Measurements from ENCODE around the gene HMCES.
A peak's percentile ranks its signal among the peaks of the same experiment; 100 is the strongest.

Gene HMCES

GRCh38 chr3:129316248-129317013 lies 37.8 kb downstream of the HMCES start:
- Histone ChIP-seq H3K27me3 (ENCODE audit: insufficient read depth, low read length) (no peaks in the 10 kb centered on the region), H3K9ac (ENCODE audit: low read depth, low read length) (peak overlapping the region; percentile 80; the same call in 1 of the 2 replicates), H3K9me3 (ENCODE audit: insufficient read depth, low read depth, low read length) (no peaks in the 10 kb centered on the region), H3K4me1 (ENCODE audit: insufficient read depth, low read length) (peaks cover 4% of the 10 kb centered on the region; the same call in 1 of the 2 replicates), H3K27ac (ENCODE audit: low read length) (peak overlapping the region; percentile 15), H3K36me3 (ENCODE audit: insufficient read depth, low read depth, low read length) (peaks cover 17% of the 10 kb centered on the region), H3K4me3 (ENCODE audit: low read length) (peak overlapping the region; percentile 82)

GRCh38 chr3:129317014-129317771 lies 38.5 kb downstream of the HMCES start:
- H3K4me1 ChIP-seq (ENCODE audit: insufficient read depth, low read length): peaks cover 4% of the 10 kb centered on the region; the same call in 1 of the 2 replicates
- H3K4me3 ChIP-seq (ENCODE audit: low read length): peak overlapping the region; percentile 82
- H3K27me3 ChIP-seq (ENCODE audit: insufficient read depth, low read length): no peaks in the 10 kb centered on the region
- peaks cover 17% of the 10 kb centered on the region for H3K36me3 ChIP-seq (ENCODE audit: insufficient read depth, low read depth, low read length)
- no peaks in the 10 kb centered on the region for H3K9me3 ChIP-seq (ENCODE audit: insufficient read depth, low read depth, low read length)
- H3K9ac ChIP-seq (ENCODE audit: low read depth, low read length): peak overlapping the region; percentile 80; the same call in 1 of the 2 replicates
- peak overlapping the region; percentile 15 for H3K27ac ChIP-seq (ENCODE audit: low read length)

GRCh38 chr3:129317848-129318247 lies 39.2 kb downstream of the HMCES start:
- Histone ChIP-seq H3K4me1 (ENCODE audit: insufficient read depth, low read length) (peaks cover 4% of the 10 kb centered on the region; the same call in 1 of the 2 replicates), H3K9me3 (ENCODE audit: insufficient read depth, low read depth, low read length) (no peaks in the 10 kb centered on the region), H3K4me3 (ENCODE audit: low read length) (no peak overlapping the region), H3K9ac (ENCODE audit: low read depth, low read length) (no peak overlapping the region), H3K27ac (ENCODE audit: low read length) (no peak overlapping the region), H3K27me3 (ENCODE audit: insufficient read depth, low read length) (no peaks in the 10 kb centered on the region), H3K36me3 (ENCODE audit: insufficient read depth, low read depth, low read length) (peaks cover 17% of the 10 kb centered on the region)

- Histone ChIP-seq H3K9me3 (ENCODE audit: insufficient read depth, low read depth, low read length) (no peaks in the 10 kb centered on the region), H3K4me1 (ENCODE audit: insufficient read depth, low read length) (peaks cover 4% of the 10 kb centered on the region; the same call in 1 of the 2 replicates), H3K9ac (ENCODE audit: low read depth, low read length) (no peak overlapping the region)
Observed at GRCh38 chr3:129318921-129319320, 40.3 kb downstream of the HMCES start.

GRCh38 chr3:129320261-129320660 lies 41.6 kb downstream of the HMCES start:
- Histone ChIP-seq H3K27ac (ENCODE audit: low read length) (no peak overlapping the region), H3K27me3 (ENCODE audit: insufficient read depth, low read length) (no peaks in the 10 kb centered on the region), H3K9me3 (ENCODE audit: insufficient read depth, low read depth, low read length) (no peaks in the 10 kb centered on the region), H3K9ac (ENCODE audit: low read depth, low read length) (no peak overlapping the region), H3K36me3 (ENCODE audit: insufficient read depth, low read depth, low read length) (peaks cover 21% of the 10 kb centered on the region), H3K4me3 (ENCODE audit: low read length) (no peak overlapping the region), H3K4me1 (ENCODE audit: insufficient read depth, low read length) (no peaks in the 10 kb centered on the region)

More at GRCh38 chr3:129318921-129319320, 40.3 kb downstream of the HMCES start:
- Histone ChIP-seq H3K36me3 (ENCODE audit: insufficient read depth, low read depth, low read length) (peaks cover 21% of the 10 kb centered on the region), H3K27me3 (ENCODE audit: insufficient read depth, low read length) (no peaks in the 10 kb centered on the region), H3K4me3 (ENCODE audit: low read length) (no peak overlapping the region), H3K27ac (ENCODE audit: low read length) (no peak overlapping the region)

- no peaks in the 10 kb centered on the region for H3K4me1 ChIP-seq (ENCODE audit: insufficient read depth, low read length)
- H3K36me3 ChIP-seq (ENCODE audit: insufficient read depth, low read depth, low read length): peaks cover 21% of the 10 kb centered on the region
- no peaks in the 10 kb centered on the region for H3K27me3 ChIP-seq (ENCODE audit: insufficient read depth, low read length)
- H3K4me3 ChIP-seq (ENCODE audit: low read length): no peak overlapping the region
- no peaks in the 10 kb centered on the region for H3K9me3 ChIP-seq (ENCODE audit: insufficient read depth, low read depth, low read length)
- H3K27ac ChIP-seq (ENCODE audit: low read length): no peak overlapping the region
- no peak overlapping the region for H3K9ac ChIP-seq (ENCODE audit: low read depth, low read length)
Observed at GRCh38 chr3:129320825-129321487, 42.3 kb downstream of the HMCES start.

- H3K27me3 ChIP-seq (ENCODE audit: insufficient read depth, low read length): no peaks in the 10 kb centered on the region
- no peaks in the 10 kb centered on the region for H3K9me3 ChIP-seq (ENCODE audit: insufficient read depth, low read depth, low read length)
- H3K4me1 ChIP-seq (ENCODE audit: insufficient read depth, low read length): no peaks in the 10 kb centered on the region
- no peak overlapping the region for H3K9ac ChIP-seq (ENCODE audit: low read depth, low read length)
- no peak overlapping the region for H3K4me3 ChIP-seq (ENCODE audit: low read length)
- H3K36me3 ChIP-seq (ENCODE audit: insufficient read depth, low read depth, low read length): peaks cover 21% of the 10 kb centered on the region
- no peak overlapping the region for H3K27ac ChIP-seq (ENCODE audit: low read length)
Observed at GRCh38 chr3:129321887-129322286, 43.2 kb downstream of the HMCES start.

- Histone ChIP-seq H3K9ac (ENCODE audit: low read depth, low read length) (no peak overlapping the region), H3K27me3 (ENCODE audit: insufficient read depth, low read length) (no peaks in the 10 kb centered on the region), H3K27ac (ENCODE audit: low read length) (no peak overlapping the region), H3K4me1 (ENCODE audit: insufficient read depth, low read length) (no peaks in the 10 kb centered on the region), H3K36me3 (ENCODE audit: insufficient read depth, low read depth, low read length) (peaks cover 21% of the 10 kb centered on the region), H3K9me3 (ENCODE audit: insufficient read depth, low read depth, low read length) (no peaks in the 10 kb centered on the region), H3K4me3 (ENCODE audit: low read length) (no peak overlapping the region)
Observed at GRCh38 chr3:129323651-129324294, 45.1 kb downstream of the HMCES start.

GRCh38 chr3:129324855-129325254 lies 46.2 kb downstream of the HMCES start:
- Histone ChIP-seq H3K9ac (ENCODE audit: low read depth, low read length) (no peak overlapping the region), H3K27ac (ENCODE audit: low read length) (no peak overlapping the region), H3K36me3 (ENCODE audit: insufficient read depth, low read depth, low read length) (peaks cover 19% of the 10 kb centered on the region), H3K4me3 (ENCODE audit: low read length) (no peak overlapping the region), H3K9me3 (ENCODE audit: insufficient read depth, low read depth, low read length) (no peaks in the 10 kb centered on the region), H3K27me3 (ENCODE audit: insufficient read depth, low read length) (no peaks in the 10 kb centered on the region), H3K4me1 (ENCODE audit: insufficient read depth, low read length) (no peaks in the 10 kb centered on the region)

GRCh38 chr3:129325383-129325782 lies 46.7 kb downstream of the HMCES start:
- H3K27ac ChIP-seq (ENCODE audit: low read length): no peak overlapping the region
- no peaks in the 10 kb centered on the region for H3K9me3 ChIP-seq (ENCODE audit: insufficient read depth, low read depth, low read length)
- H3K4me1 ChIP-seq (ENCODE audit: insufficient read depth, low read length): no peaks in the 10 kb centered on the region
- no peak overlapping the region for H3K9ac ChIP-seq (ENCODE audit: low read depth, low read length)
- no peaks in the 10 kb centered on the region for H3K27me3 ChIP-seq (ENCODE audit: insufficient read depth, low read length)
- H3K4me3 ChIP-seq (ENCODE audit: low read length): no peak overlapping the region
- H3K36me3 ChIP-seq (ENCODE audit: insufficient read depth, low read depth, low read length): peaks cover 14% of the 10 kb centered on the region

- H3K9me3 ChIP-seq (ENCODE audit: insufficient read depth, low read depth, low read length): no peaks in the 10 kb centered on the region
- H3K4me1 ChIP-seq (ENCODE audit: insufficient read depth, low read length): no peaks in the 10 kb centered on the region
- H3K36me3 ChIP-seq (ENCODE audit: insufficient read depth, low read depth, low read length): peaks cover 7% of the 10 kb centered on the region; the same call in 1 of the 2 replicates
- H3K9ac ChIP-seq (ENCODE audit: low read depth, low read length): no peak overlapping the region
- no peak overlapping the region for H3K27ac ChIP-seq (ENCODE audit: low read length)
- H3K4me3 ChIP-seq (ENCODE audit: low read length): no peak overlapping the region
- no peaks in the 10 kb centered on the region for H3K27me3 ChIP-seq (ENCODE audit: insufficient read depth, low read length)
Observed at GRCh38 chr3:129326138-129326537, 47.5 kb downstream of the HMCES start.

All from iPS-20b (cell line).